Neutrophil (primary cell): ENCODE measurements around the gene SUSD4.

Experiments used
- H3K27ac ChIP-seq: fragments of 200-600 bp; sonication (generic); 2 replicates; pipeline ENCODE4 v1.5.1; 2016; ENCODE audit warnings: mild to moderate bottlenecking, moderate library complexity
- H3K27me3 ChIP-seq: fragments of 200-600 bp; sonication (generic); 2 replicates; pipeline ENCODE4 v1.6.0; 2016; ENCODE audit warnings: mild to moderate bottlenecking
- H3K36me3 ChIP-seq: fragments of 200-600 bp; sonication (generic); 2 replicates; pipeline ENCODE4 v1.5.1; 2017
- H3K4me1 ChIP-seq, 2 experiments: fragments of 200-600 bp in 1 of 2; sonication (generic) in 1 of 2; 1 replicate in 1 of 2; 2 replicates in 1 of 2; pipeline versions ENCODE4 v1.5.1 to v1.6.1; 2013 to 2016; ENCODE audit warnings: low read depth in 1 of 2, low read length in 1 of 2, mild to moderate bottlenecking in 1 of 2, moderate library complexity in 1 of 2; ENCODE audit not compliant: control insufficient read depth in 1 of 2, insufficient read depth in 1 of 2
- H3K4me3 ChIP-seq, 2 experiments: fragments of 200-600 bp in 1 of 2; sonication (generic) in 1 of 2; 1 replicate in 1 of 2; 2 replicates in 1 of 2; pipeline ENCODE4 v1.5.1; 2013 to 2016; ENCODE audit warnings: low read depth in 1 of 2, low read length in 1 of 2, mild to moderate bottlenecking in 1 of 2, moderate library complexity in 1 of 2
- H3K9me3 ChIP-seq: fragments of 200-600 bp; sonication (generic); 2 replicates; pipeline ENCODE4 v1.5.1; 2016
- CTCF ChIP-seq: fragments of 200-600 bp; sonication (generic); IDR thresholded peaks from 2 replicates; pipeline ENCODE4 v1.5.1; 2016; ENCODE audit warnings: antibody characterized with exemption

Gene SUSD4

GRCh38 chr1:223228931-223229528 lies 134.9 kb downstream of the SUSD4 start:
- no peak for TF ChIP-seq CTCF
- Histone ChIP-seq H3K27me3 (no peaks in the 10 kb centered on the region), H3K4me3 (no peak overlapping the region), H3K9me3 (no peaks in the 10 kb centered on the region), H3K4me1 (no peaks in the 10 kb centered on the region), H3K36me3 (no peaks in the 10 kb centered on the region), H3K27ac (no peak overlapping the region)

- H3K4me3 ChIP-seq: no peak overlapping the region
- no peaks in the 10 kb centered on the region for H3K4me1 ChIP-seq
- no peaks in the 10 kb centered on the region for H3K27me3 ChIP-seq
- H3K9me3 ChIP-seq: no peaks in the 10 kb centered on the region
- no peak overlapping the region for H3K27ac ChIP-seq
- H3K36me3 ChIP-seq: no peaks in the 10 kb centered on the region
- no peak for TF ChIP-seq CTCF
These were observed 135.8 kb downstream of the SUSD4 start for GRCh38 chr1:223228201-223228600.

DNA sequence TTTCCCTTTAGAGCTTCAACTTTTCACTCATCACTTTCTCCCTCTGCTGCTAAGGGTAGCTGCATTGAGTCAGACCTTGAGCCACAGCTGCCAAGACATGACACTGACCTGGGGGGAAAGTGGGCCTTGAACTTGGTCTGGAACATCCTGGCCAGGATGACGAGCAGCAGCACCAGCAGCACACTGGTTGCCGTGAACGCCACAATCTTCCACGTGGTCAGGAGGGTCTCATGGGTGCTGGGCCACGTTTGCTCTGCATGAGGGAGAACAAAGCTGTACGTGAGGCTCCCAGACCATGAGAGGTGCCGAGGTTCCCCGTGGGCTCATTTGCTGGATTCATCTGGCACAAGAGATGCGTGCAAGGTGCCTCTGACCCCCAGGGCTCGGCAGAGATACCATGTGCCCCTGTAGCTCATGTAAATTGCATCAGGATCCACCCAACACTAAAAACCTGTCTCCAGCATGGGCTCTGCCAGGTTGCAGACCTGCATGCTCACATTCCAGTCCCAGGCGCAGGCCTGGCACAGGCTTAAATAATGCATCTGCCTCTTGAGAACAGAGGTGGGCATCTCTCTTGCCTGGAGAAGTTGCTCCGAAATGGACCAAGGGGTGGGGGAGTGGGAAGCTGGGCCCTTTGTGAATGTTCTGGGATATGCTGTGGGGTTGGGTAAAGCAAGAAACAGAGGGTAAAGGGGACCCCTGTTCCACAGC lies 136.3 kb downstream of the SUSD4 start:
- H3K36me3 ChIP-seq: no peaks in the 10 kb centered on the region
- no peaks in the 10 kb centered on the region for H3K9me3 ChIP-seq
- no peak for TF ChIP-seq CTCF
- no peaks in the 10 kb centered on the region for H3K27me3 ChIP-seq
- H3K4me3 ChIP-seq: no peak overlapping the region
- no peak overlapping the region for H3K27ac ChIP-seq
- H3K4me1 ChIP-seq: no peaks in the 10 kb centered on the region

- no peaks in the 10 kb centered on the region for H3K36me3 ChIP-seq
- TF ChIP-seq CTCF: no peak
- no peak overlapping the region for H3K4me3 ChIP-seq
- H3K9me3 ChIP-seq: no peaks in the 10 kb centered on the region
- H3K27me3 ChIP-seq: no peaks in the 10 kb centered on the region
- H3K4me1 ChIP-seq: no peaks in the 10 kb centered on the region
- H3K27ac ChIP-seq: no peak overlapping the region
These were observed 136.9 kb downstream of the SUSD4 start for GRCh38 chr1:223227031-223227430.

- no peaks in the 10 kb centered on the region for H3K4me1 ChIP-seq
- no peaks in the 10 kb centered on the region for H3K9me3 ChIP-seq
- no peaks in the 10 kb centered on the region for H3K27me3 ChIP-seq
- no peaks in the 10 kb centered on the region for H3K36me3 ChIP-seq
- no peak for TF ChIP-seq CTCF
- H3K4me3 ChIP-seq: no peak overlapping the region
- H3K27ac ChIP-seq: no peak overlapping the region
These were observed 137.7 kb downstream of the SUSD4 start for GRCh38 chr1:223226271-223226670.
